Epithelial cell of proximal tubule (primary cell): ENCODE data around the gene RNF144A. TPM values are rescaled to one million over a fixed set of nuclear protein-coding genes. Genes with fewer than 3 reads are reported as not detected.
"Not testable (repeated sequence)": the region's sequence is repeated elsewhere in the genome, so short reads cannot be mapped to it uniquely, and the experiment has no call there.

Source experiments
- DNase-seq: peaks from one replicate; pipeline ENCODE4 v3.0.0-alpha.2; 2011; ENCODE audit warnings: low read depth
- H3K4me3 ChIP-seq: 2 replicates; pipeline ENCODE4 v1.5.1; 2011; ENCODE audit warnings: low read depth, mild to moderate bottlenecking, low read length
- CTCF ChIP-seq: conservative IDR thresholded peaks from 2 replicates; pipeline ENCODE4 v1.5.1; 2012; ENCODE audit warnings: low read depth, mild to moderate bottlenecking, low read length
- total RNA-seq: library from RNA; depleted of rRNA; stranded (reverse); fragments of >200 nt; gene quantifications from 2 replicates; pipeline ENCODE4 v1.2.3, GENCODE V29; 2015

RNF144A gene
- total RNA-seq, 1 donor from 2014 or later, result 17.4 TPM

GRCh38 chr2:6934345-6934744 is 17.1 kb downstream of the RNF144A start:
- no peak for DNase-seq

GRCh38 chr2:6934758-6935651 is 17.8 kb downstream of the RNF144A start:
- no peak for TF ChIP-seq CTCF
- no peak overlapping the region for H3K4me3 ChIP-seq
- no peak for DNase-seq

More at GRCh38 chr2:6934345-6934744, 17.1 kb downstream of the RNF144A start:
- no peak for TF ChIP-seq CTCF
- no peak overlapping the region for H3K4me3 ChIP-seq

GRCh38 chr2:6935652-6936020 is 18.4 kb downstream of the RNF144A start:
- DNase-seq, H3K4me3 ChIP-seq: not testable (repeated sequence)

- H3K4me3 ChIP-seq, result no peak overlapping the region
- TF ChIP-seq CTCF, result no peak
- no peak for DNase-seq
Observed at GRCh38 chr2:6937157-6937556, 19.9 kb downstream of the RNF144A start.

GRCh38 chr2:6937582-6937981 is 20.4 kb downstream of the RNF144A start:
- H3K4me3 ChIP-seq, result no peak overlapping the region
- DNase-seq, result no peak
- no peak for TF ChIP-seq CTCF

GRCh38 chr2:6939071-6939470 is 21.9 kb downstream of the RNF144A start:
- no peak overlapping the region for H3K4me3 ChIP-seq
- DNase-seq, result no peak
- no peak for TF ChIP-seq CTCF

- H3K4me3 ChIP-seq, result no peak overlapping the region
- DNase-seq, result no peak
- no peak for TF ChIP-seq CTCF
Observed at GRCh38 chr2:6940820-6941219, 23.6 kb downstream of the RNF144A start.
